HG02870 (cell line): Measurements from ENCODE around the gene RPS28.

ENCODE experiments used
- ATAC-seq: cut with Tn5 transposase; IDR thresholded peaks from one replicate; pipeline ENCODE4 v1.9.1; 2021; ENCODE audit warnings: mild to moderate bottlenecking, moderate library complexity; ENCODE audit not compliant: unreplicated experiment

The RPS28 gene

DNA sequence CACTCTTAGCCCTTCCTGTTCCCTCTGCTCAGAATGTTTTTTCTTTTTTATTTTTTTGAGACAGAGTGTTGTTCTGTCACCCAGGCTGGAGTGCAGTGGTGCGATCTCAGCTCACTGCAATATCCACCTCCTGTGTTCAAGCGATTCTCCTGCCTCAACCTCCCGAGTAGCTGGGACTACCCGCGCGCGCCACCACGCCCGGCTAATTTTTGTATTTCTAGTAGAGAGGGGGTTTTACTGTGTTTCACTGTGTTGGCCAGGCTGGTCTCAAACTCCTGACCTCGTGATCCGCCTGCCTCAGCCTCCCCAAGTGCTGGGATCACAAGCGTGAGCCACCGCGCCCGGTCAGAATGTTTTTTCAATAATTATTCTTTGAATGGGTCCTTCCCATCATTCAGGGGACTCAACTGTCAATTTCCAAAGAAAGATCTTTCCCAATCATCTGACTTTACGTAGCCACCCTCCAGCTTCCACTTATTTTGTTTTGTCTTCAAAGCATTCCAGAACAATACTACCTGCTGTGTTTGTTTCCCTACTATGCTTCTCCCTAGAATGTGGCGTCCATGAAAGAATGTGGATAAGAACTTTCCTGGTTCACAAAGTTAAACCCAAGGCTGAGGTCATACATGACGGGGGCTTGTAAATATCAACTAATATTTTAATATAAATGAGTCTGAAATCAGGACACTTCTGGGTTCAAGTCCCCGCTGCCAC is 1.3 kb upstream of the RPS28 start:
- no peak for ATAC-seq

DNA sequence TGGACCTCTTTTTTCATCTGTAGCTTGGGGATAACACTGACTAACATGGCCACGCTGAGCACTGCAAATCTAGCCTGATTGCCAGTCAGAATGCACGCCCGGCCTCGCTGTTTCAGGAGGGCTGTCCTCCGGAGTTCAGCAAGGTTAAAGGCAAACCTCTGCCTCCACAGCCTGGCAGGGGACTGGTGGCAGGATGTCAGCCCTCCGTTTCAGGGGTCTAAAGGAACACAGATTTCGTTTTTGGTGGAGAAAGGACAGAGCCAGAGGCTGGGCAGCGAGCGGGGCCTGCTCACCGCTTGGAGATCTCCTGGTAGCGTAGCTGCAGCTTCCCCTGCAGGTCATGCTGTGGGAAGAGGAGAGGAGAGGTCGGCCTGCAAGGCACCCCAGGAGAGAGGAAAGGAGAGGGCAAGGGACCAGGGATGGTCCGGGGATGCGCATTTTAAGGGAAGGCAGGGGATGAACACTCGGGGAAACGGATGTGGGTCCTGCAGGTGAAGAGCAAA is 681 bp upstream of the RPS28 start:
- ATAC-seq = peak; percentile 27

GRCh38 chr19:8321986-8322637 is 816 bp downstream of the RPS28 start:
- no peak for ATAC-seq

DNA sequence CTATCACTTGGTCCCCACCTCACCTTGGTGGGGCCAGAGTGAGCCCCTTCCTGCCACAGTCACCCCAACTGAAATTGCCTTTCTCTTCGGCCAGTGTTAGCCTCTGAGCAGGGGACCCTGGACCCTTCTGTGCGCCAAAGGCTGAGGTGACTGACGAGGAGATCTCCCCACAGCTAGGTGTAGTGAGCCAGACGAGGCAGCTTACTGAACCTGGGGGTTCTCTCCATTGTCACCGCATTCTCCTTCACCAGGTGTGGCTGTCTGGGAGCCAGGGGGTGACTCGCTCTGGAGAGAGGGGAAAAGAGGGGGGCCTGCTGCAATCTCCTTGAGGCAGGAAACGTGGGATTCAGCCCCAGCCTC is 1.3 kb downstream of the RPS28 start:
- ATAC-seq = no peak

DNA sequence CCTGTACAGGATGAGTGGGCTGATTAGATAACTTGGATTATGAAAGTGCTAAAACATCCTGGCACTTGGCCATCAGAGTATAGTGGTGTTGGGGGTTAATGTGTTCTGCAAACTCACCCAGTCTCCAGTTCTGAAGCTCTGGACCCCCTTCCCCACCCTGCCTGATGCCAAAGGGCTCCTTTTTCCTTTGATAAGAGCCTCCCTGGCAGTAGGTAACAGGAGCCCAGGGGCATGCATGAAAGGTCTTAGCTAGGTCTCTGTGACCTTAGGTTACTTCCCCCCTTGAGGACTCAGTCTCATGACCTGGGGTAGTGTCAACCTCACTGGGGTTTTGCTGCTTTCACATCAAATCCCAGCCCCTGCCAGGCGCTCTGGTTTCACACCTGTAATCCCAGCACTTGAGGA is 2.5 kb downstream of the RPS28 start:
- ATAC-seq = no peak

DNA sequence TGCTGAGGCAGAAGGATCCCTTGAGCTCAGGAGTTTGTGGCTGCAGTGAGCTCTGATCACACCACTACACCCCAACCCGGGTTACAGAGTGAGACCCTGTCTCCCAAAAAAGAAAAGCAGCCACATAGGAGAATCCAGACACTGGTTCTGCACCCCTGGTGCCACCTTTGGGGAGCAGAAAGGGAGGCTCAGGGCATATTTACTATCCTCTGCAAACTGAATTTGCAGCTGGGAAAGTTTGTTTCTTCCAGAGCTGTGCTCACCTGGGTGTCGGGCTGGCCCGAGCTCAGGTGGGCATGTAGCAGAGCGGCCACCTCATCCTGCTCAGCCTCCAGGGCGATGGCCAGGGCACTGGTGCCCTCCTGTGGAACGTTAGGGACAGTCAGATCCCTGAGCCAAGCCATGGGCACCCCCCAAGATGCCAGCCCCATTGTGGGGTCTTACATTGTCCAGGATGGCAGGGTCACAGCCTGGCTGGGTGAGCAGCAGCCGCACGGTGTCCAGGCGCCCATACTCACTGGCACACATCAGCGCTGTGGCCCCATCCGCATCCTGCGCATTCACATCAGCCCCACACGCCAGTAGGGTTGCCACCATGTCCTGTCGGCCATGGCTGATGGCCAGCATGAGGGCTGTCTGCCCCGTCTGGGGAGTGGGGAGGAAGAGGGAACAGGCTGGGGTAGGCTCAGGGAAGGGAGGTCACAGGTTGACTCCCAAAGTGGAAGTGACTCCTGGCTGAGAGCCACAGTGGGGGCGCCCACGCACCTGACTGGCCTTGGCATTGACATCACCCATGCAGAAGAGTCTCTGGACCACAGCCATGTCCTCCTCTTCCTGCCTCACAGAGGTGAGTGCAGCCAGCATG is 3.1 kb downstream of the RPS28 start:
- no peak for ATAC-seq

DNA sequence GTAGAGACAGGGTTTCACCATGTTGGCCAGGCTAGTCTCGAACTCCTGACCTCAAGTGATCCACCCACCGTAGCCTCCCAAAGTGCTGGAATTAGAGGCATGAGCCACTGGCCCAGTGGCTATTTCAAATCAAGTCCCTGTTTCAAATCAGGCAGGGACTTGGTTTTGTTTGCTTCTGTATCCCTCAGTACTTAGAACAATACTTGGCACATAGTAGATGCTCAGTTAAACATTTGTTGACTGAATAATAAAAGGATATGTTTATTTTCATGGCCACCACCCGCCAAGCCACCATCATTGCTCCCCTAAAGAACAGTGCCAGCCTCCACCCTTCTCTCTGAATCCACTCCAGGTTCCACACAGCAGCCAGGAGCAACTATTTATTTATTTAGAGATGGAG is 4.2 kb downstream of the RPS28 start:
- ATAC-seq = no peak

DNA sequence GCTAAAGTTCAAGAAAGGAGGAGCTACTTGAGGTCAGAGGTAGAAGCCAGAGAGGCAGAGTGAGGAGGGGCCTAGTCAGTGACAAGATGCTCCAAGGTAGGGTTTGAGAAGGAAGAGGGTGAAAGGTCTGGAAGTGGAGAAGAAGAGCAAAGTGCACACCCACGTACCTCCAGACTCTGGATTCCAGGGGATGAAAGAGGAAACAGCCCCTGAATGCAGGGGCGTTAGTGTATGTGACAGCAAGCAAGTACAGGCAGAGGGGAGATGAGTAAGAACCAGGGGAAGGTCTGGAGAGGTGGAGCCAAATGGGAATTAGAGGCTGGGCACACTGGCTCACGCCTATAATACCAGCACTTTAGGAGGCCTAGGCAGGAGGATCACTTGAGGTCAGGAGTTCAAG is 8.7 kb downstream of the RPS28 start:
- no peak for ATAC-seq

GRCh38 chr19:8331263-8331845 is 10.1 kb downstream of the RPS28 start:
- ATAC-seq = no peak

DNA sequence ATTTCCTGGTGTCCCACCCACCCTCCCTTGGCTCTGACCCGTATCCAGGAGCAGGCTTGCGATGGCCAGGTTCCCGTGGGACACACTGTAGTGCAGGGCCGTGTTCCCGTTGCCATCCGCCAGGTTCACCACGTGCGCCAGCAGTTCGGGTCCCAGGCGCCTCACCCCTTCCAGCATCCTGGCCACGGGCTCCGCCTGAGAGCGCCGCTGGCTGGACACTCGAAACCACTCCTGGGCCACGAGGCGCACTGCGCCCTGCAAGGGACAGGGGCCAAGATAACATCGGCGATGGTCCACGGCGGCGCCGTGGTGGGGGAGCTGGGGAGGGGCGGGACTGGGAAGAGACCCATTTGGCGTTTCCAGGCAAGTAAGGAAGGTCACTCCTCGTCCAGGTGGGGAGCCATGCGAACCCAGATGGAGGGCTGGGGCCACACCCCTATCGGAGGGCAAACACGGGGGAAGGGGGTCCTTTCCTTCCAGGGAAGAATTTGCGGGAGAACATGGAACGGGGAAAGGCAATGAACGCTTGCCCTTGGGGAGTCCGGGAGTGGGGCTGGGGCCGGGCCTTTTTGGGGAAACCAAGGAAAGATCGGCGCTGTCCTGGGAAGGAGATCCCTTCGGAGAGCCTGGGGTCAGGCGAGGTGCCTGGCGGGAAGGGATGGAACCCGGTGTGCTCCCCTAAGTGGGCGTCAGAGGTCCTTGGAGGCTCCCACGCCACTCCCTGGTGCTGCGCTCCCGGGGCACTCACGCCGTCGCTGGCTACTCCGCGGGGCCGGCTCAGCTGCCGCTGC is 11.9 kb downstream of the RPS28 start:
- no peak for ATAC-seq

GRCh38 chr19:8333767-8334457 is 12.6 kb downstream of the RPS28 start:
- ATAC-seq = no peak

GRCh38 chr19:8334458-8335342 is 13.4 kb downstream of the RPS28 start:
- no peak for ATAC-seq

- no peak for ATAC-seq
These were observed 14.2 kb downstream of the RPS28 start for GRCh38 chr19:8335343-8336071.

DNA sequence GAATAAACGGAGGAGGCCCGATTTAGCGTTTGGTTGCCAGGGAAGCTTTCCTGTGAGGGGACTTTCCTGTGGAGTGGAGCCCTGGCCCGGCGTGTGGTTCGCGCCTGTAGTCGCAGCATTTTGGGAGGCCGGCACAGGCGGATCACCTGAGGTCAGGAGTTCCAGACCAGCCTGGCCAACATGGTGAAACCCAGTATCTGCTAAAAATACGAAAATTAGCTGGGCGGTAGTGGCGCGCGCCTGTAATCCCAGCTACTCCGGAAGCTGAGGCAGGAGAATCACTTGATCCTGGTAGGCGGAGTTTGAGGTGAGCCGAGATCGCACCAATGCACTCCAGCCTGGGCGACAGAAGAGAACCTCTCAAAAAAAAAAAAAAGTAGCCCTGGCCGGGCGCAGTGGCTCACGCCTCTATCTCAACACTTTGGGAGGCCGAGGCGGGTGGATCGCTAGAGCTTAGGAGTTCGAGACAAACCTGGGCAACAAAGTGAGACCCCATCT is 14.8 kb downstream of the RPS28 start:
- ATAC-seq = no peak

GRCh38 chr19:8336660-8337059 is 15.4 kb downstream of the RPS28 start:
- no peak for ATAC-seq

GRCh38 chr19:8337728-8338127 is 16.4 kb downstream of the RPS28 start:
- no peak for ATAC-seq

DNA sequence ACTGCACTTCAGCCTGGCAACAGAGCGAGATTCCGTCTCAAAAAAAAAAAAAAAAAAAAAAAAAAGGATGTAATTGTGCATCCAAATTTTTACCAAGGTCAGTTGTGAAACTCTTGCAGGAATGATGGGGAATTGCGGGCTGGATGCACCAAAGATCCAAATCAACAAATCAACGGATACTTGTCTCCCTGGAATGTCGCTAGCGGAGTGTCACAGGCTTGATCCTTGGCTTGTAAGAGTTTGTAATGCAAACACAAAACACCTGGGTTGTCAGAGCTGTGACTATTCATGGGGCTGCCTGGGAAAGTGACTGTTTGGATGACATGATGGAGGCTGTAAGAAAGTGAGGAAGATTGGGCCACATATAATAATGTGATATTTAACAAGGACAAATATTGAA is 17.5 kb downstream of the RPS28 start:
- no peak for ATAC-seq
